ENCODE results near the gene HAPLN3.

- TF ChIP-seq CTCF (IDR thresholded peaks at IDR 0.05) (no peak), POLR2A (IDR thresholded peaks at IDR 0.05) (no peak)
These were observed 43.6 kb upstream of the HAPLN3 start for GRCh38 chr15:88938802-88939485.

Data from vagina (tissue), 2 donors.